GM18867 (cell line): ENCODE measurements around the gene OPN1MW2.
"Not testable (repeated sequence)": the region's sequence is repeated elsewhere in the genome, so short reads cannot be mapped to it uniquely, and the experiment has no call there.

ENCODE experiments used
- ATAC-seq: cut with Tn5 transposase; IDR thresholded peaks from one replicate; pipeline ENCODE4 v1.9.1; 2021; ENCODE audit warnings: mild to moderate bottlenecking, moderate library complexity; ENCODE audit not compliant: unreplicated experiment

The OPN1MW2 gene

GRCh38 chrX:154263072-154263471, 43.5 kb downstream of the OPN1MW2 start:
- not testable (repeated sequence) for ATAC-seq

GRCh38 chrX:154269245-154269644, 49.7 kb downstream of the OPN1MW2 start:
- ATAC-seq: not testable (repeated sequence)
